ENCODE measurements around the gene BBS10. TPM values are rescaled to one million over a fixed set of nuclear protein-coding genes. Genes with fewer than 3 reads are reported as not detected.
"Not testable (repeated sequence)": the region's sequence is repeated elsewhere in the genome, so short reads cannot be mapped to it uniquely, and the experiment has no call there.

Gene BBS10
- total RNA-seq, 1 experiment from 2014 or later = 6.0 TPM

DNA sequence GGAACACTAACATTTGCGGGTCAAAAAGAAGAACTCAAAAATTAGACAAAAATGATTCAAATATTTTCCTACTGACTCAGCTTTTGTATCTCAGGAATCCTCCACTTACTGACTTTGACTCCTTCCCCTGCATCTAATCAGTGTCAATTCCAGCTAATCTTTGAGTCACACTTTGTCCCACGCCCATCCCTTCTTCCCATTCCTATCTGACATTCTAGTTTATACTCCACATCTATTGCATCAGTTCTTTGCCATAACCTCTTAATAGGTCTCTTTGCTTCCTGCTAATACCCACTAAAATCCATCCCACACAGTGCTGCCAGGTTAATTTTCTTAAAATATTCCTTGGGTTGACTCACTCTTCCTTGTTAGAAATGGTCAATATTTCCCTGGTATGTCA, 19.1 kb downstream of the BBS10 start:
- peaks cover 8% of the 10 kb centered on the region for H3K36me3 Mint-ChIP-seq (ENCODE audit: insufficient read depth, unreplicated experiment)
- H3K9me3 ChIP-seq = peaks cover 14% of the 10 kb centered on the region; the same call in 1 of the 2 replicates
- TF ChIP-seq, protein P1, sequence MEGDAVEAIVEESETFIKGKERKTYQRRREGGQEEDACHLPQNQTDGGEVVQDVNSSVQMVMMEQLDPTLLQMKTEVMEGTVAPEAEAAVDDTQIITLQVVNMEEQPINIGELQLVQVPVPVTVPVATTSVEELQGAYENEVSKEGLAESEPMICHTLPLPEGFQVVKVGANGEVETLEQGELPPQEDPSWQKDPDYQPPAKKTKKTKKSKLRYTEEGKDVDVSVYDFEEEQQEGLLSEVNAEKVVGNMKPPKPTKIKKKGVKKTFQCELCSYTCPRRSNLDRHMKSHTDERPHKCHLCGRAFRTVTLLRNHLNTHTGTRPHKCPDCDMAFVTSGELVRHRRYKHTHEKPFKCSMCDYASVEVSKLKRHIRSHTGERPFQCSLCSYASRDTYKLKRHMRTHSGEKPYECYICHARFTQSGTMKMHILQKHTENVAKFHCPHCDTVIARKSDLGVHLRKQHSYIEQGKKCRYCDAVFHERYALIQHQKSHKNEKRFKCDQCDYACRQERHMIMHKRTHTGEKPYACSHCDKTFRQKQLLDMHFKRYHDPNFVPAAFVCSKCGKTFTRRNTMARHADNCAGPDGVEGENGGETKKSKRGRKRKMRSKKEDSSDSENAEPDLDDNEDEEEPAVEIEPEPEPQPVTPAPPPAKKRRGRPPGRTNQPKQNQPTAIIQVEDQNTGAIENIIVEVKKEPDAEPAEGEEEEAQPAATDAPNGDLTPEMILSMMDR (IDR thresholded peaks at IDR 0.05; ENCODE audit: insufficient read depth in 1 of 2, low read depth in 1 of 2, low read length in 1 of 2, severe bottlenecking in 1 of 2, unreplicated experiment in 1 of 2) = no peak
- no peak overlapping the region for H3K4me3 Mint-ChIP-seq (ENCODE audit: unreplicated experiment)
- H3K9me3 Mint-ChIP-seq (ENCODE audit: unreplicated experiment) = peaks cover 38% of the 10 kb centered on the region
- H3K4me1 ChIP-seq = peaks cover 21% of the 10 kb centered on the region
- H3K27ac Mint-ChIP-seq (ENCODE audit: unreplicated experiment) = peak overlapping the region; percentile 9
- POLR2A ChIA-PET = no interaction called here
- no TSS peak for BruUV-seq (replicated peaks)
- CTCF ChIA-PET = interaction anchor here (0.6 kb wide), 1 partner anchor 279 kb away, joined by 8 read pairs; no protein-coding TSS in a partner anchor
- no peaks in the 10 kb centered on the region for H3K36me3 ChIP-seq (ENCODE audit: control insufficient read depth, insufficient read depth, low read length)
- H3K4me1 Mint-ChIP-seq (ENCODE audit: low read depth, unreplicated experiment) = peaks cover 29% of the 10 kb centered on the region
- no peak overlapping the region for H3K4me3 ChIP-seq (ENCODE audit: low read depth, low read length)
- peak in 1 of 2 experiments; percentile 19 for DNase-seq
- intact Hi-C loops (cut with micrococcal nuclease; ENCODE audit: unreplicated experiment) = no loop called here
- H3K27me3 Mint-ChIP-seq (ENCODE audit: insufficient read depth, unreplicated experiment) = no peaks in the 10 kb centered on the region
- no peaks in the 10 kb centered on the region for H3K27me3 ChIP-seq (replicated peaks; ENCODE audit: control insufficient read depth, insufficient read depth, low read length)

DNA sequence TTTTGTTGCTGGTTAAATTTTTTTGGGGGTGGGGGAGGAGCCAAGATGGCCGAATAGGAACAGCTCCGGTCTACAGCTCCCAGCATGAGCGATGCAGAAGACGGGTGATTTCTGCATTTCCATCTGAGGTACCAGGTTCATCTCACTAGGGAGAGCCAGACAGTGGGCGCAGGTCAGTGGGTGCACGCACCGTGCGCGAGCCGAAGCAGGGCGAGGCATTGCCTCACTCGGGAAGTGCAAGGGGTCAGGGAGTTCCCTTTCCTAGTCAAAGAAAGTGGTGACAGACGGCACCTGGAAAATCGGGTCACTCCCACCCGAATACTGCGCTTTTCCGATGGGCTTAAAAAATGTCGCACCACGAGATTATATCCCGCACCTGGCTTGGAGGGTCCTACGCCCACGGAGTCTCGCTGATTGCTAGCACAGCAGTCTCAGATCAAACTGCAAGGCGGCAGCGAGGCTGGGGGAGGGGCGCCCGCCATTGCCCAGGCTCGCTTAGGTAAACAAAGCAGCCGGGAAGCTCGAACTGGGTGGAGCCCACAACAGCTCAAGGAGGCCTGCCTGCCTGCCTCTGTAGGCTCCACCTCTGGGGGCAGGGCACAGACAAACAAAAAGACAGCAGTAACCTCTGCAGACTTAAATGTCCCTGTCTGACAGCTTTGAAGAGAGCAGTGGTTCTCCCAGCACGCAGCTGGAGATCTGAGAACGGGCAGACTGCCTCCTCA, 28.5 kb downstream of the BBS10 start:
- H3K27me3 ChIP-seq (replicated peaks; ENCODE audit: control insufficient read depth, insufficient read depth, low read length); H3K4me1 ChIP-seq; H3K27me3 Mint-ChIP-seq (ENCODE audit: insufficient read depth, unreplicated experiment); H3K36me3 ChIP-seq (ENCODE audit: control insufficient read depth, insufficient read depth, low read length); CTCF ChIA-PET; POLR2A ChIA-PET; intact Hi-C loops (cut with micrococcal nuclease; ENCODE audit: unreplicated experiment); H3K4me1 Mint-ChIP-seq (ENCODE audit: low read depth, unreplicated experiment); BruUV-seq (replicated peaks); H3K9me3 ChIP-seq; H3K9me3 Mint-ChIP-seq (ENCODE audit: unreplicated experiment); H3K36me3 Mint-ChIP-seq (ENCODE audit: insufficient read depth, unreplicated experiment): not testable (repeated sequence)
- H3K4me3 ChIP-seq (ENCODE audit: low read depth, low read length) = peak overlapping the region; percentile 35
- DNase-seq = peak; percentile 51 to 74
- peak overlapping the region; percentile 82 for H3K4me3 Mint-ChIP-seq (ENCODE audit: unreplicated experiment)
- H3K27ac Mint-ChIP-seq (ENCODE audit: unreplicated experiment) = peak overlapping the region; percentile 65

DNA sequence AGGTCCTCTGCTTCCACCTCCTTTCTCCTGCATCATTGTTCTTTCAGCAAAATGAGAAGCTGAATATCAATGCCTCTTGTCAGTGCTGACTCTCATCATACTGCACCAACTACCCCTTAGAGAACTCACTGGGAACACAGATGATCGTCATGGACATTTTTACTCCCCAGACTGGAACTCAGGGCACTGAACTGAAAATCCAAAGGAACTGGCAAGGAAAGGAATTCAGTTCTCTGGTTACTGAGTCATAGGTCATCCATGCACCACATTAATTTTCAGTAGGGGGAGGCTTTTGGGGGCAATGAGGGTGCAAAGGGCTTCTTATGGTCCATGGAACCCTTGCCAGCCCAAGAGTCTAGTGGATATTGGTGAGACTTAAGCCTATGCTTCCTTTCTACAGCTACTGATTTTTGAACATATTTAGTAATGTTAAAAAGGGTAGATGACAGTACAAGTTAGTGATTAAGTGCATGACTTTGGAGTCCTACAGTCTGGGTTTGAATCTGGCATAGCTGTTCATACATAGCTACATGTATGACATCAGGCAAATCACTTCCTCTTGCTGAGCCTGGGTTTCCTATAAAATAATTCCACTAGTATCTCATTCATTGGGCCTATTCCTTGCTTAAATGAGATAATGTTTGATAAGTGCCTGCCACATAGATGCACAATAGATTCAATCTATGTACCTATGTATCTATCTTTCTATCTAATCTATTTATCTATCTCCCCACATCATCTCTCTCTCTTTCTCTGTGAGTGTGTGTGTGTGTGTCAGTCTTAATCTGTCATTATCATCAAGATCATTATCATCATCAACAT, 29.2 kb downstream of the BBS10 start:
- TF ChIP-seq, protein P1 (IDR thresholded peaks at IDR 0.05; ENCODE audit: insufficient read depth in 1 of 2, low read depth in 1 of 2, low read length in 1 of 2, severe bottlenecking in 1 of 2, unreplicated experiment in 1 of 2) = no peak
- no peaks in the 10 kb centered on the region for H3K27me3 Mint-ChIP-seq (ENCODE audit: insufficient read depth, unreplicated experiment)
- ChIA-PET CTCF (no interaction called here), POLR2A (no interaction called here)
- peaks cover 4% of the 10 kb centered on the region for H3K36me3 Mint-ChIP-seq (ENCODE audit: insufficient read depth, unreplicated experiment)
- Histone ChIP-seq H3K36me3 (ENCODE audit: control insufficient read depth, insufficient read depth, low read length) (no peaks in the 10 kb centered on the region), H3K27me3 (replicated peaks; ENCODE audit: control insufficient read depth, insufficient read depth, low read length) (no peaks in the 10 kb centered on the region), H3K4me1 (peaks cover 6% of the 10 kb centered on the region; the same call in 1 of the 2 replicates), H3K4me3 (ENCODE audit: low read depth, low read length) (no peak overlapping the region), H3K9me3 (no peaks in the 10 kb centered on the region)
- H3K4me3 Mint-ChIP-seq (ENCODE audit: unreplicated experiment) = peak overlapping the region; percentile 82
- intact Hi-C loops (cut with micrococcal nuclease; ENCODE audit: unreplicated experiment) = no loop called here
- peaks cover 7% of the 10 kb centered on the region for H3K4me1 Mint-ChIP-seq (ENCODE audit: low read depth, unreplicated experiment)
- no peak for DNase-seq
- peaks cover 9% of the 10 kb centered on the region for H3K9me3 Mint-ChIP-seq (ENCODE audit: unreplicated experiment)
- peak overlapping the region; percentile 65 for H3K27ac Mint-ChIP-seq (ENCODE audit: unreplicated experiment)
- BruUV-seq (replicated peaks) = no TSS peak

All from Caco-2 (cell line).